HEK293 (cell line): Measurements from ENCODE around the gene ZDHHC8.
A peak's percentile ranks its signal among the peaks of the same experiment; 100 is the strongest.

Experiments used
- CTCF ChIA-PET: fragments of 350-600 bp; formaldehyde crosslinking; extraction: SDS; loops from one replicate; lab custom pipeline; 2021; ENCODE audit warnings: antibody characterized with exemption; lab: Yijun Ruan, JAX
- POLR2A ChIA-PET: fragments of 300-600 bp; formaldehyde crosslinking; extraction: SDS; loops from one replicate; lab custom pipeline; 2020; ENCODE audit warnings: antibody characterized with exemption, inconsistent platforms; lab: Yijun Ruan, JAX
- H3K27ac ChIP-seq: fragments of 200-500 bp; sonication (Bioruptor generic); 2 replicates; pipeline ENCODE4 v1.5.1; 2014; ENCODE audit warnings: low read depth, low read length, control low read depth, inconsistent platforms; ENCODE audit errors: extremely low read depth
- H3K36me3 ChIP-seq, 2 experiments: fragments of 200-500 bp in 1 of 2; sonication (Bioruptor generic) in 1 of 2; 1 replicate in 1 of 2; 2 replicates in 1 of 2; pipeline ENCODE4 v1.5.1; 2014 to 2017; ENCODE audit warnings: inconsistent platforms in 2 of 2, low read length in 2 of 2; ENCODE audit not compliant: control insufficient read depth in 2 of 2, insufficient read depth in 1 of 2
- H3K4me1 ChIP-seq: fragments of 200-500 bp; sonication (Bioruptor generic); 2 replicates; pipeline ENCODE4 v1.5.1; 2014; ENCODE audit warnings: mild to moderate bottlenecking, low read length, inconsistent platforms; ENCODE audit not compliant: control insufficient read depth, insufficient read depth
- H3K4me3 ChIP-seq: 2 replicates; pipeline ENCODE4 v1.5.1; 2011; ENCODE audit warnings: low read depth, mild to moderate bottlenecking, control low read depth, low read length, moderate library complexity
- H3K9me3 ChIP-seq: fragments of 200-500 bp; sonication (Bioruptor generic); 2 replicates; pipeline ENCODE4 v1.5.1; 2014; ENCODE audit warnings: low read depth, low read length, inconsistent platforms; ENCODE audit not compliant: control insufficient read depth, insufficient read depth
- EGR2 ChIP-seq: fragments of 450-650 bp; formaldehyde crosslinking; IDR thresholded peaks from 2 replicates; pipeline ENCODE4 v1.5.1; 2016; ENCODE audit warnings: low read depth, missing biosample characterization, missing genetic modification characterization
- GLIS1 ChIP-seq: fragments of 450-650 bp; formaldehyde crosslinking; IDR thresholded peaks from 2 replicates; pipeline ENCODE4 v1.5.1; 2016; ENCODE audit warnings: missing biosample characterization, missing genetic modification characterization
- GLIS2 ChIP-seq: fragments of 450-650 bp; formaldehyde crosslinking; IDR thresholded peaks from 2 replicates; pipeline ENCODE4 v1.5.1; 2016; ENCODE audit warnings: missing biosample characterization, missing genetic modification characterization
- PATZ1 ChIP-seq: fragments of 450-650 bp; formaldehyde crosslinking; IDR thresholded peaks from 2 replicates; pipeline ENCODE4 v1.5.1; 2016; ENCODE audit warnings: missing biosample characterization, missing genetic modification characterization
- PRDM10 ChIP-seq: fragments of 450-650 bp; formaldehyde crosslinking; IDR thresholded peaks from 2 replicates; pipeline ENCODE4 v1.5.1; 2016; ENCODE audit warnings: missing biosample characterization, missing genetic modification characterization
- SP2 ChIP-seq: fragments of 450-650 bp; formaldehyde crosslinking; IDR thresholded peaks from 2 replicates; pipeline ENCODE4 v1.5.1; 2016; ENCODE audit warnings: missing biosample characterization, missing genetic modification characterization
- YY2 ChIP-seq: fragments of 450-650 bp; formaldehyde crosslinking; IDR thresholded peaks from 2 replicates; pipeline ENCODE4 v1.5.1; 2016; ENCODE audit warnings: missing biosample characterization, missing genetic modification characterization
- ZBTB7A ChIP-seq: fragments of 450-650 bp; formaldehyde crosslinking; IDR thresholded peaks from 2 replicates; pipeline ENCODE4 v1.5.1; 2016; ENCODE audit warnings: low read depth, missing biosample characterization, missing genetic modification characterization
- ZFP3 ChIP-seq: fragments of 450-650 bp; formaldehyde crosslinking; IDR thresholded peaks from 2 replicates; pipeline ENCODE4 v1.5.1; 2016; ENCODE audit warnings: low read depth, missing biosample characterization, missing genetic modification characterization
- ZIC2 ChIP-seq: fragments of 450-650 bp; formaldehyde crosslinking; IDR thresholded peaks from 2 replicates; pipeline ENCODE4 v1.5.1; 2016; ENCODE audit warnings: missing biosample characterization, missing genetic modification characterization
- ZNF16 ChIP-seq: fragments of 450-650 bp; formaldehyde crosslinking; IDR thresholded peaks from 2 replicates; pipeline ENCODE4 v1.5.1; 2016; ENCODE audit warnings: low read depth, missing biosample characterization, missing genetic modification characterization
- ZNF169 ChIP-seq: fragments of 450-650 bp; formaldehyde crosslinking; IDR thresholded peaks from 2 replicates; pipeline ENCODE4 v1.5.1; 2016; ENCODE audit warnings: missing biosample characterization, missing genetic modification characterization
- ZNF398 ChIP-seq: fragments of 450-650 bp; formaldehyde crosslinking; IDR thresholded peaks from 2 replicates; pipeline ENCODE4 v1.5.1; 2017; ENCODE audit warnings: missing biosample characterization, missing genetic modification characterization
- ZNF513 ChIP-seq: fragments of 450-650 bp; IDR thresholded peaks from 2 replicates; pipeline ENCODE4 v1.5.1; 2018; ENCODE audit warnings: missing biosample characterization, missing genetic modification characterization
- ZNF561 ChIP-seq: fragments of 450-650 bp; IDR thresholded peaks from 2 replicates; pipeline ENCODE4 v1.5.1; 2018; ENCODE audit warnings: missing biosample characterization, missing genetic modification characterization, borderline replicate concordance
- ZNF707 ChIP-seq: fragments of 450-650 bp; formaldehyde crosslinking; IDR thresholded peaks from 2 replicates; pipeline ENCODE4 v1.5.1; 2016; ENCODE audit warnings: missing biosample characterization, missing genetic modification characterization
- TF ChIP-seq, protein P1 (sequence below): fragments of 450-650 bp; formaldehyde crosslinking; IDR thresholded peaks from 2 replicates; pipeline ENCODE4 v1.5.1; 2016; ENCODE audit warnings: missing biosample characterization, missing genetic modification characterization
- TF ChIP-seq, protein P2 (sequence below): fragments of 450-650 bp; formaldehyde crosslinking; IDR thresholded peaks from 2 replicates; pipeline ENCODE4 v1.5.1; 2016; ENCODE audit warnings: missing biosample characterization, missing genetic modification characterization
- TF ChIP-seq, protein P3 (sequence below): fragments of 450-650 bp; formaldehyde crosslinking; IDR thresholded peaks from 2 replicates; pipeline ENCODE4 v1.5.1; 2016; ENCODE audit warnings: missing biosample characterization, missing genetic modification characterization

The ZDHHC8 gene

DNA sequence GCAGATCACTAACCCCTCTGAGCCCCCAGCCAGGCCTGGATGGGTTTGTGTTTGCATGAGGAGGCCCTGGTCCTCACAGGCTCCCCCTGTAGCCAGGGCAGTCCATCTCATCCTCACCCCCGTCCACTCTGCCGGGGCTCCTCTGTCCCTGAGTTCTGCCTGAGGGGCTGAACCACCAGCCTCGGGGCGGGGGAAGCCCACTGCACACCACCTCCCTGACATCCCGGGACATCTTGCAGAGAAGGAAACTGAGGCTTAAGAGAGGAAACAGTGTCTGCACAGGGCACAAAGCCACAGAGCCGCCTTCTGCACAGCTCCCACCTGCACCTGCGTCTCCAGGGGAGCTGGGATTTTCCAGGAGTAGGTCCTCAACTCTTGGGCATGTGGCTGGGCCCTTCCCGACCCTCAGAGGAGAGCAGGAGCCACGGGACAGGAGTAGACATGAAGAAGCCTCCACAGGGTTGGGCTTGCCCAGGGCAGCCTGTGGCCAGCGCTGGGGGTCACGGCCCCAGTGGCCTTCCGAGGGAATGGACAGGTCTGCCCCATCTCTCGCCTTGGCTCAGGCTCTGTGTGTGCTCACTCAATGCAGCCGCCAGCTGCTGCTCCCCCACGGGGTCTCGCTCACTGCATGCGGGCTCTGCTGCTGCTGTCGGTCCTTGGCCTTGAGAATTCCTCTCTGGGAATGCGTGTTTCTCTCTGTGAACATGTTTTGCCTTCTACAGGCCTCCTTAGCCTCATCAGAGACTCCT is 64.7 kb downstream of the ZDHHC8 start:
- CTCF ChIA-PET = interaction anchor here (0.6 to 0.7 kb wide), 3 partner anchors 10 to 247 kb away, joined by 3 read pairs; no protein-coding TSS in a partner anchor
- Histone ChIP-seq H3K9me3 (no peaks in the 10 kb centered on the region), H3K36me3 (no peaks in the 10 kb centered on the region), H3K4me3 (no peak overlapping the region), H3K27ac (no peak overlapping the region), H3K4me1 (peaks cover 10% of the 10 kb centered on the region)
- POLR2A ChIA-PET = no interaction called here
- TF ChIP-seq GLIS2 (tag by site-specific recombination) (no peak), ZFP3 (no peak), ZNF169 (tag by site-specific recombination) (no peak), PATZ1 (no peak), SP2 (tag by site-specific recombination) (no peak), ZNF398 (tag by site-specific recombination) (no peak), ZNF707 (tag by site-specific recombination) (no peak), PRDM10 (tag by site-specific recombination) (peak; percentile 78), ZIC2 (tag by site-specific recombination) (peak; percentile 19; the same call in 1 of the 2 replicates), ZBTB7A (tag by site-specific recombination) (no peak), ZNF513 (tag by site-specific recombination) (no peak), GLIS1 (tag by site-specific recombination) (peak; percentile 21; the same call in 1 of the 2 replicates), ZNF16 (no peak), EGR2 (tag by site-specific recombination) (no peak), YY2 (tag by site-specific recombination) (no peak), ZNF561 (tag by site-specific recombination) (no peak)
- TF ChIP-seq, protein P1, sequence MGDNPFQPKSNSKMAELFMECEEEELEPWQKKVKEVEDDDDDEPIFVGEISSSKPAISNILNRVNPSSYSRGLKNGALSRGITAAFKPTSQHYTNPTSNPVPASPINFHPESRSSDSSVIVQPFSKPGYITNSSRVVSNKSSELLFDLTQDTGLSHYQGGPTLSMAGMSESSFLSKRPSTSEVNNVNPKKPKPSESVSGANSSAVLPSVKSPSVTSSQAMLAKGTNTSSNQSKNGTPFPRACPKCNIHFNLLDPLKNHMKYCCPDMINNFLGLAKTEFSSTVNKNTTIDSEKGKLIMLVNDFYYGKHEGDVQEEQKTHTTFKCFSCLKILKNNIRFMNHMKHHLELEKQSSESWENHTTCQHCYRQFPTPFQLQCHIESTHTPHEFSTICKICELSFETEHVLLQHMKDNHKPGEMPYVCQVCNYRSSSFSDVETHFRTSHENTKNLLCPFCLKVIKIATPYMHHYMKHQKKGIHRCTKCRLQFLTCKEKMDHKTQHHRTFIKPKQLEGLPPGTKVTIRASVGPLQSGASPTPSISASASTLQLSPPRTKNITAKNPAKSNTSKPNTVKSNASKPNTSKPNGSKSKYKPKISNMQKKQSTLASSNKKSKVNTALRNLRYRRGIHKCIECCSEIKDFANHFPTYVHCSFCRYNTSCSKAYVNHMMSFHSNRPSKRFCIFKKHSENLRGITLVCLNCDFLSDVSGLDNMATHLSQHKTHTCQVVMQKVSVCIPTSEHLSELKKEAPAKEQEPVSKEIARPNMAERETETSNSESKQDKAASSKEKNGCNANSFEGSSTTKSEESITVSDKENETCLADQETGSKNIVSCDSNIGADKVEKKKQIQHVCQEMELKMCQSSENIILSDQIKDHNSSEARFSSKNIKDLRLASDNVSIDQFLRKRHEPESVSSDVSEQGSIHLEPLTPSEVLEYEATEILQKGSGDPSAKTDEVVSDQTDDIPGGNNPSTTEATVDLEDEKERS (tag by site-specific recombination) = no peak
- TF ChIP-seq, protein P2, sequence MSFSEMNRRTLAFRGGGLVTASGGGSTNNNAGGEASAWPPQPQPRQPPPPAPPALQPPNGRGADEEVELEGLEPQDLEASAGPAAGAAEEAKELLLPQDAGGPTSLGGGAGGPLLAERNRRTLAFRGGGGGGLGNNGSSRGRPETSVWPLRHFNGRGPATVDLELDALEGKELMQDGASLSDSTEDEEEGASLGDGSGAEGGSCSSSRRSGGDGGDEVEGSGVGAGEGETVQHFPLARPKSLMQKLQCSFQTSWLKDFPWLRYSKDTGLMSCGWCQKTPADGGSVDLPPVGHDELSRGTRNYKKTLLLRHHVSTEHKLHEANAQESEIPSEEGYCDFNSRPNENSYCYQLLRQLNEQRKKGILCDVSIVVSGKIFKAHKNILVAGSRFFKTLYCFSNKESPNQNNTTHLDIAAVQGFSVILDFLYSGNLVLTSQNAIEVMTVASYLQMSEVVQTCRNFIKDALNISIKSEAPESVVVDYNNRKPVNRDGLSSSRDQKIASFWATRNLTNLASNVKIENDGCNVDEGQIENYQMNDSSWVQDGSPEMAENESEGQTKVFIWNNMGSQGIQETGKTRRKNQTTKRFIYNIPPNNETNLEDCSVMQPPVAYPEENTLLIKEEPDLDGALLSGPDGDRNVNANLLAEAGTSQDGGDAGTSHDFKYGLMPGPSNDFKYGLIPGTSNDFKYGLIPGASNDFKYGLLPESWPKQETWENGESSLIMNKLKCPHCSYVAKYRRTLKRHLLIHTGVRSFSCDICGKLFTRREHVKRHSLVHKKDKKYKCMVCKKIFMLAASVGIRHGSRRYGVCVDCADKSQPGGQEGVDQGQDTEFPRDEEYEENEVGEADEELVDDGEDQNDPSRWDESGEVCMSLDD (tag by site-specific recombination) = no peak
- TF ChIP-seq, protein P3, sequence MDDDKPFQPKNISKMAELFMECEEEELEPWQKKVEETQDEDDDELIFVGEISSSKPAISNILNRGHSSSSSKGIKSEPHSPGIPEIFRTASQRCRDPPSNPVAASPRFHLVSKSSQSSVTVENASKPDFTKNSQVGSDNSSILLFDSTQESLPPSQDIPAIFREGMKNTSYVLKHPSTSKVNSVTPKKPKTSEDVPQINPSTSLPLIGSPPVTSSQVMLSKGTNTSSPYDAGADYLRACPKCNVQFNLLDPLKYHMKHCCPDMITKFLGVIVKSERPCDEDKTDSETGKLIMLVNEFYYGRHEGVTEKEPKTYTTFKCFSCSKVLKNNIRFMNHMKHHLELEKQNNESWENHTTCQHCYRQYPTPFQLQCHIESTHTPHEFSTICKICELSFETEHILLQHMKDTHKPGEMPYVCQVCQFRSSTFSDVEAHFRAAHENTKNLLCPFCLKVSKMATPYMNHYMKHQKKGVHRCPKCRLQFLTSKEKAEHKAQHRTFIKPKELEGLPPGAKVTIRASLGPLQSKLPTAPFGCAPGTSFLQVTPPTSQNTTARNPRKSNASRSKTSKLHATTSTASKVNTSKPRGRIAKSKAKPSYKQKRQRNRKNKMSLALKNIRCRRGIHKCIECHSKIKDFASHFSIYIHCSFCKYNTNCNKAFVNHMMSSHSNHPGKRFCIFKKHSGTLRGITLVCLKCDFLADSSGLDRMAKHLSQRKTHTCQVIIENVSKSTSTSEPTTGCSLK = no peak
